Measurements from ENCODE around the gene SHISA7.

- TF ChIP-seq TAF1 (IDR thresholded peaks at IDR 0.05; ENCODE audit: low read depth) = no peak
- TF ChIP-seq RAD21 (IDR thresholded peaks at IDR 0.05; ENCODE audit: low read depth) = no peak
- TF ChIP-seq EP300 (IDR thresholded peaks at IDR 0.05; ENCODE audit: borderline replicate concordance) = no peak
Observed at GRCh38 chr19:55391191-55391670, 51.9 kb downstream of the SHISA7 start.

All from Ishikawa (cell line).